ENCODE results near the gene MARK1. TPM values are rescaled to one million over a fixed set of nuclear protein-coding genes. Genes with fewer than 3 reads are reported as not detected.
"Not testable (repeated sequence)": the region's sequence is repeated elsewhere in the genome, so short reads cannot be mapped to it uniquely, and the experiment has no call there.

MARK1 gene
- total RNA-seq, 1 donor from 2014 or later: not detected

GRCh38 chr1:220605651-220606050 is 77.7 kb downstream of the MARK1 start:
- H3K9me3 Mint-ChIP-seq; H3K36me3 Mint-ChIP-seq (ENCODE audit: low read depth); H3K4me1 Mint-ChIP-seq; H3K27ac Mint-ChIP-seq; H3K27me3 Mint-ChIP-seq; DNase-seq; intact Hi-C loops (cut with micrococcal nuclease); H3K4me3 Mint-ChIP-seq: not testable (repeated sequence)

- intact Hi-C loops (cut with micrococcal nuclease); H3K36me3 Mint-ChIP-seq (ENCODE audit: low read depth); H3K9me3 Mint-ChIP-seq; DNase-seq; H3K27ac Mint-ChIP-seq; H3K27me3 Mint-ChIP-seq; H3K4me1 Mint-ChIP-seq; H3K4me3 Mint-ChIP-seq: not testable (repeated sequence)
Observed at GRCh38 chr1:220611100-220611499, 83.2 kb downstream of the MARK1 start.

GRCh38 chr1:220616836-220617235 is 88.9 kb downstream of the MARK1 start:
- no peak for DNase-seq
- intact Hi-C loops (cut with micrococcal nuclease): no loop called here
- Mint-ChIP-seq H3K36me3 (ENCODE audit: low read depth) (no peaks in the 10 kb centered on the region), H3K4me1 (no peaks in the 10 kb centered on the region), H3K27me3 (no peaks in the 10 kb centered on the region), H3K4me3 (no peak overlapping the region), H3K27ac (no peak overlapping the region), H3K9me3 (no peaks in the 10 kb centered on the region)

GRCh38 chr1:220628431-220628830 is 100.5 kb downstream of the MARK1 start:
- Mint-ChIP-seq H3K4me3 (no peak overlapping the region), H3K9me3 (no peaks in the 10 kb centered on the region), H3K27ac (no peak overlapping the region), H3K36me3 (ENCODE audit: low read depth) (no peaks in the 10 kb centered on the region), H3K4me1 (no peaks in the 10 kb centered on the region), H3K27me3 (peaks cover 5% of the 10 kb centered on the region)
- DNase-seq: no peak
- intact Hi-C loops (cut with micrococcal nuclease): no loop called here

GRCh38 chr1:220631238-220631815 is 103.4 kb downstream of the MARK1 start:
- H3K36me3 Mint-ChIP-seq (ENCODE audit: low read depth): no peaks in the 10 kb centered on the region
- H3K27ac Mint-ChIP-seq: no peak overlapping the region
- H3K27me3 Mint-ChIP-seq: peaks cover 5% of the 10 kb centered on the region
- H3K4me1 Mint-ChIP-seq: no peaks in the 10 kb centered on the region
- intact Hi-C loops (cut with micrococcal nuclease): no loop called here
- no peak overlapping the region for H3K4me3 Mint-ChIP-seq
- no peak for DNase-seq
- no peaks in the 10 kb centered on the region for H3K9me3 Mint-ChIP-seq

- no peaks in the 10 kb centered on the region for H3K9me3 Mint-ChIP-seq
- no peak overlapping the region for H3K27ac Mint-ChIP-seq
- intact Hi-C loops (cut with micrococcal nuclease): no loop called here
- no peak for DNase-seq
- H3K4me3 Mint-ChIP-seq: no peak overlapping the region
- no peaks in the 10 kb centered on the region for H3K36me3 Mint-ChIP-seq (ENCODE audit: low read depth)
- H3K27me3 Mint-ChIP-seq: no peaks in the 10 kb centered on the region
- H3K4me1 Mint-ChIP-seq: no peaks in the 10 kb centered on the region
Observed at GRCh38 chr1:220637759-220638158, 109.8 kb downstream of the MARK1 start.

- H3K27me3 Mint-ChIP-seq: peaks cover 2% of the 10 kb centered on the region
- no peaks in the 10 kb centered on the region for H3K36me3 Mint-ChIP-seq (ENCODE audit: low read depth)
Observed at GRCh38 chr1:220642285-220642684, 114.3 kb downstream of the MARK1 start.

GRCh38 chr1:220652995-220653394 is 125.1 kb downstream of the MARK1 start:
- Mint-ChIP-seq H3K4me3 (no peak overlapping the region), H3K4me1 (no peaks in the 10 kb centered on the region), H3K27me3 (peaks cover 4% of the 10 kb centered on the region), H3K27ac (no peak overlapping the region), H3K9me3 (no peaks in the 10 kb centered on the region), H3K36me3 (ENCODE audit: low read depth) (no peaks in the 10 kb centered on the region)
- intact Hi-C loops (cut with micrococcal nuclease): no loop called here
- DNase-seq: no peak

More at GRCh38 chr1:220642285-220642684, 114.3 kb downstream of the MARK1 start:
- Mint-ChIP-seq H3K4me1 (no peaks in the 10 kb centered on the region), H3K4me3 (no peak overlapping the region), H3K27ac (no peak overlapping the region), H3K9me3 (no peaks in the 10 kb centered on the region)
- no peak for DNase-seq
- intact Hi-C loops (cut with micrococcal nuclease): no loop called here

- H3K4me1 Mint-ChIP-seq: no peaks in the 10 kb centered on the region
- H3K27ac Mint-ChIP-seq: no peak overlapping the region
- no peaks in the 10 kb centered on the region for H3K9me3 Mint-ChIP-seq
- H3K36me3 Mint-ChIP-seq (ENCODE audit: low read depth): no peaks in the 10 kb centered on the region
- H3K27me3 Mint-ChIP-seq: peaks cover 1% of the 10 kb centered on the region
- H3K4me3 Mint-ChIP-seq: no peak overlapping the region
- intact Hi-C loops (cut with micrococcal nuclease): no loop called here
- no peak for DNase-seq
Observed at GRCh38 chr1:220655509-220655908, 127.6 kb downstream of the MARK1 start.

GRCh38 chr1:220655961-220656740 is 128.2 kb downstream of the MARK1 start:
- Mint-ChIP-seq H3K4me3 (no peak overlapping the region), H3K9me3 (no peaks in the 10 kb centered on the region), H3K36me3 (ENCODE audit: low read depth) (no peaks in the 10 kb centered on the region), H3K27ac (no peak overlapping the region), H3K27me3 (peaks cover 1% of the 10 kb centered on the region), H3K4me1 (no peaks in the 10 kb centered on the region)
- intact Hi-C loops (cut with micrococcal nuclease): no loop called here
- no peak for DNase-seq

GRCh38 chr1:220666349-220666748 is 138.4 kb downstream of the MARK1 start:
- Mint-ChIP-seq H3K4me3 (no peak overlapping the region), H3K27ac (no peak overlapping the region), H3K4me1 (no peaks in the 10 kb centered on the region), H3K36me3 (ENCODE audit: low read depth) (no peaks in the 10 kb centered on the region), H3K9me3 (no peaks in the 10 kb centered on the region), H3K27me3 (peaks cover 12% of the 10 kb centered on the region)
- intact Hi-C loops (cut with micrococcal nuclease): no loop called here
- no peak for DNase-seq

GRCh38 chr1:220669005-220669404 is 141.1 kb downstream of the MARK1 start:
- Mint-ChIP-seq H3K9me3 (no peaks in the 10 kb centered on the region), H3K27ac (no peak overlapping the region), H3K36me3 (ENCODE audit: low read depth) (no peaks in the 10 kb centered on the region), H3K4me1 (no peaks in the 10 kb centered on the region), H3K4me3 (no peak overlapping the region), H3K27me3 (peaks cover 13% of the 10 kb centered on the region)
- no peak for DNase-seq
- intact Hi-C loops (cut with micrococcal nuclease): no loop called here

- H3K4me1 Mint-ChIP-seq: no peaks in the 10 kb centered on the region
- peaks cover 13% of the 10 kb centered on the region for H3K27me3 Mint-ChIP-seq
- H3K27ac Mint-ChIP-seq: no peak overlapping the region
- intact Hi-C loops (cut with micrococcal nuclease): no loop called here
- no peak for DNase-seq
- no peak overlapping the region for H3K4me3 Mint-ChIP-seq
- H3K9me3 Mint-ChIP-seq: no peaks in the 10 kb centered on the region
- no peaks in the 10 kb centered on the region for H3K36me3 Mint-ChIP-seq (ENCODE audit: low read depth)
Observed at GRCh38 chr1:220670365-220670764, 142.4 kb downstream of the MARK1 start.

- no peaks in the 10 kb centered on the region for H3K9me3 Mint-ChIP-seq
- DNase-seq: no peak
- H3K36me3 Mint-ChIP-seq (ENCODE audit: low read depth): no peaks in the 10 kb centered on the region
- H3K27ac Mint-ChIP-seq: no peak overlapping the region
- H3K27me3 Mint-ChIP-seq: peaks cover 12% of the 10 kb centered on the region
- intact Hi-C loops (cut with micrococcal nuclease): no loop called here
- no peaks in the 10 kb centered on the region for H3K4me1 Mint-ChIP-seq
- H3K4me3 Mint-ChIP-seq: no peak overlapping the region
Observed at GRCh38 chr1:220673921-220674320, 146.0 kb downstream of the MARK1 start.

GRCh38 chr1:220677251-220677650 is 149.3 kb downstream of the MARK1 start:
- intact Hi-C loops (cut with micrococcal nuclease): no loop called here
- no peak for DNase-seq

More at GRCh38 chr1:220677251-220677650, 149.3 kb downstream of the MARK1 start:
- no peaks in the 10 kb centered on the region for H3K9me3 Mint-ChIP-seq
- no peak overlapping the region for H3K27ac Mint-ChIP-seq
- no peaks in the 10 kb centered on the region for H3K36me3 Mint-ChIP-seq (ENCODE audit: low read depth)
- no peak overlapping the region for H3K4me3 Mint-ChIP-seq
- H3K27me3 Mint-ChIP-seq: peaks cover 9% of the 10 kb centered on the region
- H3K4me1 Mint-ChIP-seq: no peaks in the 10 kb centered on the region
